C4-2B (cell line): ENCODE data around the gene UBE3A.

Experiments
- CTCF ChIP-seq: fragments of 450-650 bp; conservative IDR thresholded peaks from 2 replicates; pipeline ENCODE4 v1.5.1; 2017; ENCODE audit warnings: mild to moderate bottlenecking
- ZFX ChIP-seq: fragments of 450-650 bp; IDR thresholded peaks from 2 replicates; pipeline ENCODE4 v1.6.1; 2017

GRCh38 chr15:25436707-25437106 is 2.1 kb downstream of the UBE3A start:
- TF ChIP-seq CTCF (no peak), ZFX (no peak)
